GM18520 (cell line): Measurements from ENCODE around the gene RBFOX1.

ENCODE experiments used
- ATAC-seq: cut with Tn5 transposase; IDR thresholded peaks from one replicate; pipeline ENCODE4 v1.9.1; 2021; ENCODE audit not compliant: unreplicated experiment

RBFOX1 gene

GRCh38 chr16:7651803-7652570 is 319.3 kb downstream of the RBFOX1 start:
- no peak for ATAC-seq

- ATAC-seq: no peak
These were observed 321.3 kb downstream of the RBFOX1 start for GRCh38 chr16:7653746-7654461.

DNA sequence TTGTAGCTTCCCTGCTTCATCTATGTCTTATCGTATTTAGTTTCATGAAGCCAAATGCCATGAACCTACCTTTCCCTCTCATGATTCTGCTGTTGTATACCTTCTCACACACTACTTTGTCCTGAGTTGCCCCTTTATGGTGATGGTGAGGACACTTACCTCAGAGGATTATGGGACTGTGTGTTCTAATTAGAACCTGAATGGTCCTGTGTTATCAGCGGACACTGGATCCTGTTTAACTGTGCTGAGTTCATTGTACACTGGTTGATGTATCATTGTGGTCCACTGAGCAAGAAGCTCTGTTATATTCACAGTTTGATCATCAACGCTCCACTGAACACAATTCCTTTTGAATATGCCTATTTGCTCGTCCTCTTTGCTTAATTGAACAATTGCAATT is 343.0 kb downstream of the RBFOX1 start:
- no peak for ATAC-seq

- ATAC-seq: no peak
These were observed 347.7 kb downstream of the RBFOX1 start for GRCh38 chr16:7680296-7680695.

DNA sequence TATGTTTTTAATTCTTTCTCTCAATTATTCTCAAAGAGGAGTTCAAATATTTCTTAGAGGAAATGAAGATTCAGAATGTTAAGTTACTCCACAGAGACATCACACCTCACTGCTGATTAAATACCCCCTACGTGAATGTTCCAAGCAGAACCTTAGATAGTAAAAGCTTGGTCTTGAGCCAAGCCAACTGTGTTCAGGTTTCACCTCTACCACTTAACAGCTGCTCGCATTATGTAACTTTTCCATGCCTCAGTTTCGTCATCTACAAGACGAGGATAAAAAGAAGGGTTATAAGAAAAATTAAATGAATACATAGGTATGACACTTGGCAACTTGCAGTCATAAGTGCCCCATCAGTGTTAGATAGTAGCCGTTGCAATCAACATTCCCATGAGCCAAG is 356.2 kb downstream of the RBFOX1 start:
- no peak for ATAC-seq

DNA sequence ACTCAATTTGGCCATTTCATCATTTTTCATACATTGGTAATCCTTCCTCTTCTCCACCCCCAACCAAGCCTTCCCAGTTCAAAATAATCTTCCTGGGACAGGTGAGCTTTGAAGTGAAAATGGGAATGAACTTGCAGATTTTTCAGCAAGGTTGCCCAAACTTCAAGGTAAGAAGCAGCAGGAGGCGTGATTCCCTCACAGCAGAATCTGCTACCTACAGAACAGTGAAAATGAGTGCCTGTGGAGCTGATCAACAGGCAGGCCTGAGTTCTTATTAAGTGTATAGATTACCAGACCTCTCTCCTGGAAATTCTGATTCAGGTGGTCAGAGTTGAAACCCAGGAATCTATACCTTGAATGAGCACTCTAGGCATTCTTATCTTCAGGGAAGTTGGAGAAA is 356.6 kb downstream of the RBFOX1 start:
- no peak for ATAC-seq

DNA sequence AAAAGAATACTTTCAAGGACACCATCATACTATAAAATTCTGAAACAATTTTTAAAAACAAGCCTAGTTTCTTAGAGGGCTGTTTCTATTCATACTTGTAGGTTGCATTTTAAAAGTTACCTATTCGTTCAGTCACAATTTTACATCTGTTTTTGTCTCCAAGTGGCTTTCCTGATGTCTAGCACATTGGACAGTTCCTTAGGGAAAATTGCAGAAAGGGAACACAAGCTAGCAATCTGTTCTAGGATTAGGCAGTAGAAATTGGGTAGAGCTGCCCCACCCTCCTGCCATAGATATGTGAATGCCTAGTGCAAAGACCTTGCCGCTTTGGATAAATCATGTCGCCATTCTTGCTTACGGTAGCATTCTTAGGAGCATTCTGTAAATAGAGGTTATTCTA is 358.9 kb downstream of the RBFOX1 start:
- no peak for ATAC-seq

DNA sequence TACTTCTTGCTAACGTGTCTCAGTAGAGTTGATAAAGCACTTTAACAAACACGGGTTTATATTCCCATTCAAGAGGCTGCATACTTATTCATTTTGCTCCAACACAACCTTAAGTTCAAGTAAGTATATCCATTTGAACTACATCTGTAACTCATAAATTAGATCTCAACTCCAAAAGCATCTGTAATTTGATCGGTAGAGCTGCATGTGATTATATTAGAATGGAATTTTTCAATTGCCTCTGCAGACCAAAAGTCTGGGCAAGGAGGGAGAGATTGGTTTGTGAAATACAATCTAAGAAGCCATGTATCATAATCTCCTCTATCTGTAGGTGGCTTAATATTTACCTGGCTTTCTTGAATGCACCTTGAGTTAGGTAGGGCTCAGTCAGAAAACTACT is 371.0 kb downstream of the RBFOX1 start:
- no peak for ATAC-seq

DNA sequence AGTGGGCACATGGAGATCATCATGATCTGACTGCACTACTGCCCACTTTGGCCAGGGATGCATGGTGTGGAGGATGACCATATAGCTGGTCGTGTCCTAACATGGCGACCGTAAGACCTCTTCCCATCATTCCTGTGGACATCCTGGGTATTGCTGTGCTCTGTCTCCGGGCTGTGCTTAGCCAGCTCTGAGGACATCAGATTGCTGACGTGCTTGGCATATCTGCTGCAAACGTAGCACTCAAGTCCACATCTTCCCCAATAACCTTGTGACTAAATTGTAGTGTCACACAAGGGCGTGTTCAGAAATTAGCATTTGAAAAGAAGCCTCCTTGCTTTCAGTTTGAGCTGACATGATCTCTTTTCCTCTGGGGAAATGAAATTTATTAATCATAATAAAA is 373.2 kb downstream of the RBFOX1 start:
- no peak for ATAC-seq

- no peak for ATAC-seq
These were observed 376.5 kb downstream of the RBFOX1 start for GRCh38 chr16:7709186-7709585.

DNA sequence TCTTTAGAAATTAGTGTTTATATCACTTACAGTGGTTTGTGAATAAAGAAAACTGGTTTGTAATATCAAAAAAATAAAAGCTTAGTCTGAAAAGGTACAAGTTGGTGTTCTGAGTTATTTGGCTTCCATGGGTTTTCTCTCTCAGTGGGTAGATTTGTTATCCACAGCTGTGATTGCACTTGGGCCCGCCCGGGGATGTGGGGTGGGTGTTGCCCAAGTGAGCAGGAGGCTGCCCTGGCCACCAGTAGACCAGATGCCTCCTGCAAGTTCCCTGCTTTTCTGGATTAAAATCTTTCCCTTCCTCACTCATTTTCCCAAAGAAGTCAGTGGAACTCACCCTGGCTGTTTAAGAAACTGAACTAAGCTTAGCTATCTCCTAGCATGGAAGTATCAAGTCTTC is 380.6 kb downstream of the RBFOX1 start:
- ATAC-seq: no peak

GRCh38 chr16:7714775-7715174 is 382.1 kb downstream of the RBFOX1 start:
- no peak for ATAC-seq

GRCh38 chr16:7716660-7717550 is 384.3 kb downstream of the RBFOX1 start:
- no peak for ATAC-seq

DNA sequence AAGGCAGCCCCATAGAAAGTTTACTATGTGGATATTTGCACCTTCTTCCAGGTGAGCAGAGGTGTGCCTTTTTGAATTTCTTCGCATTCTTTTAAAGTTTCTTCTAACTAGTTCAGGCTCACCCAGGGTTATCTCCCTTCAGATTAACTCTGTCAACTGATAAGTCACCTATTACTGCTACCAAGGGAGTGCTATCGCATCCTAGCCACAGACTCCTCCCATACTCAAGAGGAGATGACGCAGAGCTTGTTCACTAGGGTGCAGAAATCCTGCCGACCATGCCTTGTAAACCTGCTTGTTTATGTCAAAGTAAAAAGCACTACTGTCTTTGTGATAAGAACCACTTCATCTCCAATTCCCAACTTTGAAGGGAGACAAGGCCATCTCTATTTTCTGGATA is 390.1 kb downstream of the RBFOX1 start:
- no peak for ATAC-seq

DNA sequence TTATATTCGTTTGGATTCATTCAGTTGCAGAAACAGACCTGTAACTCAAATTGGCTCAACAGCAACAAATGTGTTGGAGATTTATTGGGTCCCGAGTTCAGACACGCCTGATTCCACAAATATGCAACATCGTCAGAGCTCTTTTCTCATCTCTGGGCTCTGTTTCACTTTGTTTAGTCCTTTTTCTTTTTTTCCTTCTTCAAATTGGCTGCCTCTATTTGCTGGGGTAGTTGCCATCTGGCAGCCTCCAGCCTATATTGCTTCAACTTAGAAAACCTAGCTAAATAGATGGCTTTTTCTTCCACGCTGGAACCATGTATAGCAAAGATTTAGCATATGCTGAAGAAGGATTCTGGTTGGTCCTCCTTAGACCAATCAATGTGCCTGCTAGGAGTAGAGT is 398.5 kb downstream of the RBFOX1 start:
- no peak for ATAC-seq

- no peak for ATAC-seq
These were observed 403.6 kb downstream of the RBFOX1 start for GRCh38 chr16:7736138-7736665.

DNA sequence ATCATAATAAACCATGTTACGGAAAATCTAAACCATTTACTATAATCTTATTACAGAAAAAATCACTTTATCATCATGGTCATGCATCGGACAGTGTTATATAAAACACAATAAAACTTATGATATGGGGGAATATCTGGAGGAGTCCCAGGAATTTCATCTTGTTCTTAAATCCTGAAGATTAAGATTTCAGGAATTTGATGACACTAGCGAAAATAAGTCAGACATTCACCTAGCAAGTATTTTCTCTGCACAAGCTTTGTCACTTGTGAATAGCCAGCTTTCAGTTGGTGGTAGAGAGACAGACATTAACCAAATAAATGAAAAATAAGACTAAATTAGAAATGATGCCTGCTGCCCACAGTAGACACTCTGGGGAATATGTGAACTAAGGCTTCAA is 410.0 kb downstream of the RBFOX1 start:
- ATAC-seq: no peak

DNA sequence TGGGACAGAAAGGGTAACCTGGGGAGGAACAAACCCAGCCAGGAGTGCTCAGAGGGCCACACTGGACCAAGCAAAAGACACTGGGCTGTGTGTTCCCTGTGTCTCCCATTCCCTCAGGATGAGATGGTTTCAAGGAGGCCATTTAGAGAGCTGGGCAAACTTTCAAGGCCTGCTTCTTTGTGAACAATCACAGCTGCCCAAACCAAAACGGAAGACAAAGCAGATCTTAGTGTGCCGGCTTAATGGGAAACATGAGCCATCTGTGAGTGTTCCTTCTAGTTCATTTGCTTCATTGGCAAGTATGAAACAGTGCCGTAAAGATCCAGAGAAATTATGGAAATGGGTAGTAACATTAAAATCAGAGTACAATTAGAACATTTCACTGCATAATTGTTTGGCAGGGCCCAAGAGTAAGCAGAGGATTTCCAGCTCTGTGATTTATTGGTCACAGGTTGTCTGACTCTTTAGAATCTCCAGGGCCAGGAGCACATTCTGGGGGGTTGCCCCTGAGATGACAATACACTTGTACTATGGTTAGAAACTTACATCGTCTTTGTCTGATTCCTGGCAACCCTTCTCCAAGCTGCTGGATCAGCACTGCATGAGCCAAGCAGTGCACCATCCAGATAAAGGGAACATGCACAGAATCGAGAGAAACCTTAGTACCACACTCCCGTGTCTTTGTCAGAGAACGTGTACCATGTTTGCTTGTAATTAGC is 412.1 kb downstream of the RBFOX1 start:
- ATAC-seq: no peak

GRCh38 chr16:7745276-7745675 is 412.6 kb downstream of the RBFOX1 start:
- ATAC-seq: no peak

- ATAC-seq: no peak
These were observed 414.3 kb downstream of the RBFOX1 start for GRCh38 chr16:7746941-7747340.

DNA sequence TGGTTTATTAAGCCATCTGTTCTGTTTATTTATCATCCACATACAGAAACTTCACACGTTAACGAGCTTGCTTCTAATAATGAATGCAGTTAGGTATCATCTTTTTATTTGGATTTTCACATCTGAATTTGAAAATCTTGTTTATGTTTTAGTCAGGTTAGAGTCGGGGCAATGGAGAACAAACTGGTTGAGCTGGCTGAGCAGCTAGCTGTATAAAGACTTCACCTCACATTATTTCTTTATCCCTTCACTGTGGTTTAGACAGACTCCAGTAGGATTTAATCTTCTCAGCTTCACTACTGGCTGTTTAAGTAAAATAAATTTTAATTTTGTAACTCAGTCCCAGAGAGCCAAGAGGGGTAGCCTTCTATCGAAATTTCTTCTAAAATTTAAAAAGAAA is 415.9 kb downstream of the RBFOX1 start:
- no peak for ATAC-seq
